ENCODE data around the gene HOXB1. TPM values are rescaled to one million over a fixed set of nuclear protein-coding genes. Genes with fewer than 3 reads are reported as not detected.

HOXB1 gene
- total RNA-seq, 4 donors from 2014 or later, result not detected

- H3K9me3 ChIP-seq, result no peaks in the 10 kb centered on the region
- H3K36me3 ChIP-seq, result no peaks in the 10 kb centered on the region
- intact Hi-C loops (cut with DNase I; ENCODE audit: low total_unique reads), result loop anchor here (2.0 kb wide), 1 partner anchor 96 kb away; no protein-coding TSS in a partner anchor
- no peak overlapping the region for H3K27ac ChIP-seq
- peaks cover 0 to 3% of the 10 kb centered on the region in 2 donors for H3K4me1 ChIP-seq
- no peaks in the 10 kb centered on the region for H3K27me3 ChIP-seq
- TF ChIP-seq CTCF (IDR thresholded peaks at IDR 0.05), result peak; percentile 77 to 94 (median 92)
- TF ChIP-seq POLR2A (IDR thresholded peaks at IDR 0.05), result no peak
- H3K4me3 ChIP-seq, result no peak overlapping the region
- DNase-seq, result peak; percentile 53 to 76
Measured at GRCh38 chr17:48492401-48493298, 38.2 kb downstream of the HOXB1 start.

DNA sequence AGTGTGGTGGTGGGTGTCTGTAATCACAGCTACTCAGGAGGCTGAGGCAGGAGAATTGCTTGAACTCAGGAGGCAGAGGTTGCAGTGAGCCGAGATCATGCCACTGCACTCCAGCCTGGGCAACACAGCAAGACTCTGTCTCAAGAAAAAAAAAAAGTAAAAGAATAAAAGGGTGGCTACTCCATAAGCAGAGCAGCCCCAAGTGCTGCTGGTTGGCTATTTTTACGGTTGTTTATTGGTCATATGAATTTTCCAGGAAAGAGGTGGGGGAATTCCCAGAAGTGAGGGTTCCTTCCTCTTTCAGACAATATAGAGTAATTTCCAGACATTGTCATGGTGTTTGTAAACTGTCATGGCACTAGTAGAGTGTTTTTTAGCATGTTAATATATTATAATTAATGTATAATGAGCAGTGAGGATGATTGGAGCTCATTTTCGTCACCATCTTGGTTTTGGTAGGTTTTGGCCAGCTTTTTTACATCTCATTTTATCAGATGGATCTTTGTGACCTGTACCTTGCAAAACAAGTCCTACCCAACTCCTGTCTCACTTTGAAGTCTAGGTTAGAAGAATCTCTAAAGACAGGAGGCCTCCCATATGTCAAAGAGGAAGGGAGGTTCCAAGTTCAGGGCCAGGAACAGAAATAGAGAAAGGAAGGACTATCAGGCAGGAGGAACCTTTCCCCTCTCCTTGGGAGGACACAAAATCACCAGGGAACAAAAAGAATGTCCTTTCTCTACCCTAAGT lies 39.1 kb downstream of the HOXB1 start:
- Histone ChIP-seq H3K36me3 (no peaks in the 10 kb centered on the region), H3K27ac (no peak overlapping the region), H3K4me3 (no peak overlapping the region), H3K27me3 (no peaks in the 10 kb centered on the region), H3K4me1 (peaks cover 0 to 3% of the 10 kb centered on the region in 2 donors), H3K9me3 (no peaks in the 10 kb centered on the region)
- intact Hi-C loops (cut with DNase I; ENCODE audit: low total_unique reads), result loop anchor here (2.0 kb wide), 1 partner anchor 97 kb away; no protein-coding TSS in a partner anchor
- no peak for DNase-seq
- no peak for TF ChIP-seq CTCF (IDR thresholded peaks at IDR 0.05)

- no peak for TF ChIP-seq CTCF (IDR thresholded peaks at IDR 0.05)
- no peak for TF ChIP-seq POLR2A (IDR thresholded peaks at IDR 0.05)
- Histone ChIP-seq H3K4me1 (peaks cover 0 to 3% of the 10 kb centered on the region in 2 donors), H3K27me3 (no peaks in the 10 kb centered on the region), H3K4me3 (no peak overlapping the region), H3K9me3 (no peaks in the 10 kb centered on the region), H3K27ac (no peak overlapping the region), H3K36me3 (no peaks in the 10 kb centered on the region)
- no peak for DNase-seq
- intact Hi-C loops (cut with DNase I; ENCODE audit: low total_unique reads), result no loop called here
Measured at GRCh38 chr17:48490451-48490892, 40.3 kb downstream of the HOXB1 start.

GRCh38 chr17:48489781-48490180 lies 41.0 kb downstream of the HOXB1 start:
- no peaks in the 10 kb centered on the region for H3K36me3 ChIP-seq
- H3K4me1 ChIP-seq, result peaks cover 0 to 3% of the 10 kb centered on the region in 2 donors
- no peak overlapping the region for H3K27ac ChIP-seq
- no peaks in the 10 kb centered on the region for H3K27me3 ChIP-seq
- H3K9me3 ChIP-seq, result no peaks in the 10 kb centered on the region
- TF ChIP-seq CTCF (IDR thresholded peaks at IDR 0.05) (no peak), POLR2A (IDR thresholded peaks at IDR 0.05) (no peak)
- DNase-seq, result no peak
- intact Hi-C loops (cut with DNase I; ENCODE audit: low total_unique reads), result no loop called here
- H3K4me3 ChIP-seq, result no peak overlapping the region
